HG02973 (cell line): ENCODE results near the gene CCT3.
"Not testable (repeated sequence)": the region's sequence is repeated elsewhere in the genome, so short reads cannot be mapped to it uniquely, and the experiment has no call there.

ENCODE experiments used
- ATAC-seq: cut with Tn5 transposase; IDR thresholded peaks from one replicate; pipeline ENCODE4 v1.9.1; 2021; ENCODE audit warnings: moderate library complexity; ENCODE audit not compliant: unreplicated experiment

The CCT3 gene

DNA sequence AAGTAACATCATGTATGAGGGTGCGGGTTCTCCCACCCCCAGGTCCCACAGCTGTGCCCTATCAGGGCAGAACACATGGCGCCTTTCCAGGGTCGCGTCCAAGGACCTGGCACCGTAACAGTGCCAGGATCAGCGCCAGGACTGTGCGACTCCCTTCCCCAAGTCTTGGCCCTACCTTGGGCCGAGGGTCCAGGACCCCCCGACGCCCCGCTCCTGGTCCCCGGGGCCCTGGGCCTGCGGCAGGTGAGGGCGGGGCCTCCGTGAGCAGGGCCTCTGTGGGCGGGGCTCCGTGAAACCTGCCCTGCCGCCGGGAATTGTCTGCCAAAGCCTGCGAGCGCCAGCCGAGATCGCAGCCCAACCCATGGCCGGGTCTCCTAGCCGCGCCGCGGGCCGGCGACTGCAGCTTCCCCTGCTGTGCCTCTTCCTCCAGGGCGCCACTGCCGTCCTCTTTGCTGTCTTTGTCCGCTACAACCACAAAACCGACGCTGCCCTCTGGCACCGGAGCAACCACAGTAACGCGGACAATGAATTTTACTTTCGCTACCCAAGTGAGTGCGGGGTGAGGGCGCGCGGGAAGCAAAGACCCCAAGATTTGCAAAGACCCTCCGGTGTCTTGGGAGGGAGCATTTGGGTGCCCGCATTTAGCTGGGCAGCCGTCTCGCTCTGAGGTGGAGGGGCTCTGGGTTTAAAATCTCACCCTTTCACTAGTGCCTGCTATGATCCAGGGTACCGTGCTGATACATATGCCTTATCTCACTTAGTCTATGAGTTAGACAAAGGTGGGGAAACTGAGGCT lies 31.0 kb upstream of the CCT3 start, which contains the start of gene RHBG:
RHBG (plus strand) TSS at position 323 of the 796 bp plus-strand sequence; CDS start at position 362, 39 bp downstream.
- ATAC-seq, result no peak

DNA sequence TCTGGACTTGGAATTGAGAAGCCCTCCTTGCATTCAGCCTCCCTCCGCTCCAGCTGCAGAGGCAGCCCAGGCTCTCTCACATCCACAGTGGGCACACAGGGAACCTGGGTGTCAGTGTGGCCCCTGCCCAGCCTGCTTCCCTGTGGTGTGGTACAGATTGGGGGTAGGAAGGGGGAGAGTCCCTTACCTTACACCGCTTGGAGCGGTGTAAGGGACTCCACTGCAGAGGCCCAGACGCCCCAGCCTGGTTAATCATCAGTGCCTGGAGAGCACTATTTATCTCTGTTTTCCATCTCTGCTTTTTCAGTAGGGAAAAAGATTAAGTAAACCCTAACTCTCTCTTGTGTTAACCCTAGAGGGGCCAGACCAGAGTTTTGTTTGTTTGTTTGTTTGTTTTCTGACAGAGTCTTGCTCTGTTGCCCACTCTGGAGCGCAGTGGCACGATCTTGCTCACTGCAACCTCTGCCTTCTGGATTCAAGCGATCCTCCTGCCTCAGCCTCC lies 30.1 kb upstream of the CCT3 start:
- ATAC-seq, result no peak

DNA sequence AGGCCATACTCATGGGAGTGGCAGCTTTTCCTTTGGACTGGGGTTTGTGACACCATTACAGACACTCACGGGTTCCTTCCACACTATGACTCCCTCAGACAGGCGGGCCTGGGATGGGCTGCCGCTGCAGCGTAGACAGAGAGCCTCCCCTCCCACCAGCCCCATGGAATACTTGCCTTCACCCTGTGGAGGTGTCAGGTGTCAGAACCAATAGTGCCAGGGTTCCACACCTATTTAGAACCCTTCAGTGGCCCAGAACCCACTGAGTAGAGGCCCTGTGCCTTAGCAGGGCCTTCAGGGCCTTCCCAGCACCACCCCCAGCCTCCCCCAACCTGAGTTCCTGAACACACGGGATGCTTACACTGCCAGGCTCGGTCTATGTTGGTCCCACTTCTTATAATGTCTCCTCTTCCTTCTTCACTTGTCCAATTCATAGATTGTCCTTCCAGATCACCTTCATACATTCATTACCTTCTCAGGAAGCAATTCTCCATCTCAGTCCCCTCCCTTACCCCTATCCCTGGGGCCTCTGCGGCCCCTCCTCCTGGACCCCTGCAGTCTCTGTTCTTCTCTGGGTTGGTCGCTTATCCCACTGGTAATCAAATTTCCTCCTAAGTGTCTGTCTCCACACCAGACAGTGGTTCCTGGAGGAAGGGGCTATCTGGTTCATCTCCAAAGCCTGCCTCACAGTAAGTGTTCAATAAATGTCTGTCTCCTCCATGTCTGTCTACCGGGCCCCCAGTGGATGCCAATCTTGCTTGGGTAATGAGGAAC lies 29.5 kb upstream of the CCT3 start:
- no peak for ATAC-seq

DNA sequence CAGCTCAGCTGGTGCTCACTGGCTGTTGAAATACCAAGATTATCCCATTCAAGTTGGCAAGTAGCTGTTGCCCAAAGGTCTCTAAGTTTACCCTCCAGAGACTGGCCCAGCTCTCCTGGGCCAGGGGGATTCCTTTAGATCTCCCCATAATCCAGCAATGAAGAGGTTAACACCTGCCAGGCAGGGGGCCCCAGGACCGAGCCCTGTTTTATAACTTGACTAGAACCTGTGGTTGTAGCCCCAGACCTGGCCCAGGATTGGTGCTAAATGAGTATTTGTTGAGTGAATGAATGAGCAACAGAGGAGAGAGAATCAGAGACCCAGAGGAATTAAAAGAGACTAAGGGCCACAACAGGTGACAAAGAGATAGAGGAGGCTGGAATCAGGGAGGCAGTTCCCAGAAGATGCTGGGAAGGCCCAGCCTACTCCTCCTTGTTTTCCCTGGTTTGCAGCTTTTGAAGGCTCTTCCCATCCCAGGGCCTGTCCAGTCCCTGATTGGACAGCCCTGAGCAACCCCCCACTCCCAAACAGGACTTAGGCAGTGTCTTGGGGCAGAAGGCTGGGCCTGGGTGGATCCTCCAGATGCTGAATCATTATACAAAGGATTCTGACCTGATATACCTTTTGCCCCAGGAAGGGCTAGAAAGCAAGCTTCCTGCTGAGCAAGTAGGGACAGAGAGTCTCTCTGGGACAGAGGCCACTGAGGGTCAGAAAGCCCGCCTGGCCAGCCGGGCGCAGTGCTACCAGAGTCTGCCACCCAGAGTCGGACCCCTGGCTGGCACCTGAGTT lies 28.5 kb upstream of the CCT3 start:
- ATAC-seq, result no peak

DNA sequence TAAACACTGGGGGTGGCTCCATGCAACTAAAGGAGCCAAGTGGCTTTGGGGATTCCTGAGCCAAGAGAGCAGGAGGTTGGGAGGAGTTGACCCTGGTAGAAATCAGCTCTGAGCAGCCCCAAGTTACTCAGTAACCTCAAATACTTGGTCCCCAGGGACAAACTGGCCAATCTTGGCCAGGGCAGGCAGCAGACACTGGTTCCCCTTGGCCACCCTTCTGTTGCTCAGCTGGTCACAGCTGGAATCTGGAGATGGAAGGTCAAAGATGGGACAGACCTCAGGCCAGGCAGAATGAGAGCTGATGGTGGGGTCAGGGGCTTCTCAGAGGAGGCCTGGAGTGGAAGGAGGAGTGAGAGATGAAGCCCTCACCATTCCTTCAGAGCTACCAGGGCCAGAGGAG lies 27.7 kb upstream of the CCT3 start:
- no peak for ATAC-seq

DNA sequence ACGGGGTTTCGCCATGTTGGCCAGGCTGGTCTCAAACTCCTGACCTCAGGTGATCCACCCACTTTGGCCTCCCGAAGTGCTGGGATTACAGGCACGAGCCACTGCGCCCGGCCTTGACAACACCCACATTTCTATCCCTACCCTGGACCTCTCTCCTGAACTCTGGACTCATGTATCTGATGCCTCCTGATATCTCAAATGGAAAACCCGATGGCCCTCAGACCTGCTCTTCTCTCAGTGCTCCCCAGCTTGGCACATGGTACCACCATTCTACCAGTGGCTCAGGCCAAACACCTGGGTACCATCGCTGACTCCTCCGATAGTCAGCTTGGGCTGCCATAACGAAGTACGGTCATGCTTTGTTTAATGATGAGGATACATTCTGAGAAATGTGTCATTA lies 22.4 kb upstream of the CCT3 start:
- ATAC-seq, result no peak

DNA sequence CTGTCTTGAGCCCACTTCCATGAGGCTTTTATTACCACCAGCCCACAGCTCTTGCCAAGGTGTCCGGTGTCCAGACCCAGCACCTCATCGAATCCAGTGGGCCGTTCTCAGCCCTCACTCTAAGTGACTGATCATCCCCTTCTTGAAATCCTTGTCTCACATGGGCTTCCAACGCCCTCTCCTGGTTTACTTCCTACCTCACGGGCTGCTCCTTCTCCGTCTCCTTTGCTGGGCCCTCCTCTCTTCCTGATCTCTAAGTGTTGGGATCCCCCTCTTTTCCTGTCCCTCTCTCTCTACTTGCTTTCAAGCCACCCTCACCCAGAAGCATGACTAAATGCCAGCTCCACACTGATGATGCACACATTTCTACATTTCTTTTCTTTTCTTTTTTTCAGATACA lies 21.9 kb upstream of the CCT3 start:
- ATAC-seq, result no peak

DNA sequence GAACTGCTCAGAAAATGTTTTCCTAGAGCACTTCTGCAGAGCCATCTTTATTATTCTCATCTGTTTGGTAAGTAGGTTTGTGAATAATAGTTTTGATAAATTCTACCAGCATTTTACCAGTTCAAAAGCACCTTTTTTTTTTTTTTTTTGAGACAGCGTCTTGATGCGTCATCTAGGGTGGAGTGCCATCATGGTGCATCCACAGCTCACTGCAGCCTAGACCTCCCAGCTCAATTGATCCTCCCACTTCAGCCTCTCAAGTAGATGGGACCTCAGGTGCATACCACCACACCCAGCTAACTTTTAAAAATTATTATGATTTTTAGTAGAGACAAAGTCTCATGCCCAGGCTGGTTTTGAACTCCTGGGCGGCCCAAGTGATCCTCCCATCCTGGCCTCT lies 21.2 kb upstream of the CCT3 start:
- no peak for ATAC-seq

DNA sequence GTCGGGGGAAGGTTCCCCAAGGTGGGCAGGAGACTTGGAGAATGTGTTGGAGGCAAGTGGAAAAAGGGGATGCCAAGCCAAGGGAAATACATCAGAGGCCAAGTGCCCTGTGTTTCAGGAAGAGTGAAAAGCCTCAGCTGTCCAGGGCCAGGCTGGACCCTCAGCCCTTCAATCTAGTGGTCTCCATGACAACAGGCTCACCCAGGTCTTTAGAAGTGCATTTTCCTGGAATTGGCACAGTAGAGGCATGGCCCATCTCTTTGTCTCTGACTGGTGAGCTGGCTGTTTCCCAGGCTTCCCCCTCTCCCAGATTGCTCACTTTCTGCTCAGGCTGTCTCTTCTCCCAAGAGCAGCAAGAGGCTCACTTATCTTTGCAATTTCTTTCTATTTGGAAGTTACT lies 20.5 kb upstream of the CCT3 start:
- no peak for ATAC-seq

DNA sequence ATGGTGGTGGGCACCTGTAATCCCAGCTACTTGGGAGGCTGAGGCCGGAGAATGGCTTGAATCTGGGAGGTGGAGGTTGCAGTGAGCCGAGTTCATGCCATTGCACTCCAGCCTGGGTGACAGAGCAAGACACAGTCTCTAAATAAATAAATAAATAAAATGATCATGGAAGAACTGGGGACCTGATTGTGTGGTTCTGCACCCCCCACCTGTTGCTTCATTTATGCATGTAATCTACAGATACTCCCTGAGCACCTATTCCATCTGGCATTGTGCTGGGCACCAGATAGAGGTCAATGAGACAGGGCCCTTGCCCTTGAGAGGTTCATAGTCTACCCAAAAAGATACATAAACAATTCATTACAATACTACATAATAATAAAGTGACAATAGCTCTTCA lies 19.9 kb upstream of the CCT3 start:
- ATAC-seq, result no peak

DNA sequence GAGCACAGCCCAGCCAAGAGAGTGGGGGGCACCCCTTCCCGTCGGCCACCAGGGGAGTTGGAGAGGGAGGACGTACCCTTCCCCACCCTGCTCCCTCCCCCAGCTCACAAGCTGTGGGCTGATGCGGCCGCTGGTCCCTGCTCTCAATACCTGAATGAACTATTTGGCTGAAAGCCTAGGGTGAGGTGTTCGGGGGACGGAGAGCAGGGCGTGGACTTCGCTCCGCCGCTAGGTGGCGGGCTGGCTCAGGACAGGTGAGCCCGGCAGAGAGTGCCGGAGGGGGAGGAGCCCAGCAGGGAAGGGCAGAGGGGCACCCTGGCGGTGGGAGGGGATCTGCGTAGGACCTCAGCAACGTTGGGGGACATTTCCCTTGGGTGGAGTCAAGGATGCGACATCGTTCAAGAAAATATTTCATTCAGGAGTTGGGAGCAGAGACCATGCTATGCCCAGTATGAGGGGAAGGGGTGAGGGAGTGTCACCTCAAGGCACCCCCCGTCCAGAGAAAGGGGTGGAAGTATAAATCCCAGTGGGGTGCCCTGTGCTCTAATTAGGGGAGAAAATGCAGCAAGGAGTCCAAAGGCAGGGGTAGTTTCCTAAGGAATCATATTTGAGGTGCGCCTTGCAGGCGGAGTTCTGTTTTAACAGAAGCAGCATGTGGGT lies 18.9 kb upstream of the CCT3 start:
- no peak for ATAC-seq

DNA sequence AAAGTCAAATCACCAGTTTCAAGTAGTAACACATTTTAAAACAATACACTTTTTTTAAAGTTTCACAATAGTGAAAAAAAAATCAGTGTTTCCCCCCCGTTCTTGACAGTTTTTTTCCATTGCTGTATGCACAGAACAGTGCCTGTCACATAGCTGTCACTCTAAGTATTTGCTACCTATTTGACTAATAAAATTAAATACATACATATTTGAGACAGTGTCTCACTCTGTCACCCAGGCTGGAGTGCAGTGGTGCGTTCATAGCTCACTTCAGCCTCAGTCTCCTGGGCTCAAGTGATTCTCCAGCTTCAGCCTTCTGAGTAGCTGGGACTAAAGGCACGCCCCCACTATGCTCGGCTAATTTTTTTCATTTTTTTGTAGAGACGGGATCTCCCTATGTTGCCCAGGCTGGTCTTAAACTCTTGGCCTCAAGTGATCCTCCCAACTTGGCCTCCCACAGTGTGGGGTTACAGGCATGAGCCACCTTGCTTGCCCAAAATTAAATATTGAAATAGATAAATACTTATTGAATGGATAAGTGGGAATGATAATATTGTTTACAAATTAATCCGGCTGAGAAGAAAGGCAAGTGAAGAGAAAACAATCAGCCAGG lies 18.3 kb upstream of the CCT3 start:
- no peak for ATAC-seq

DNA sequence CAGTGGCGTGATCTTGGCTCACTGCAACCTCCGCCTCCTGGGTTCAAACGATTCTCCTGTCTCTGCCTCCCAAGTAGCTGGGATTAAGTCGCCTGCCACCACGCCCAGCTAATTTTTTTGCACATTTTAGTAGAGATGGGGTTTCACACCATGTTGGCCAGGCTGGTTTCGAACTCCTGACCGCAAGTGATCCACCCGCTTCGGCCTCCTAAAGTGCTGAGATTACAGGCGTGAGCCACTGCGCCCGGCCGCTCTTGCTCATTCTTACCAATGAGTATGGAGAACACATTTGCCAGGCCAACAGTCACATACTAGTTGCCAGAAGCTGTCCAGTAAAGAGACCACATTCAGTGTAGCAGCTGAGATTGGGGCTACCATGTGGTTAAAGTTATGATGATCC lies 14.4 kb upstream of the CCT3 start:
- ATAC-seq, result not testable (repeated sequence)

DNA sequence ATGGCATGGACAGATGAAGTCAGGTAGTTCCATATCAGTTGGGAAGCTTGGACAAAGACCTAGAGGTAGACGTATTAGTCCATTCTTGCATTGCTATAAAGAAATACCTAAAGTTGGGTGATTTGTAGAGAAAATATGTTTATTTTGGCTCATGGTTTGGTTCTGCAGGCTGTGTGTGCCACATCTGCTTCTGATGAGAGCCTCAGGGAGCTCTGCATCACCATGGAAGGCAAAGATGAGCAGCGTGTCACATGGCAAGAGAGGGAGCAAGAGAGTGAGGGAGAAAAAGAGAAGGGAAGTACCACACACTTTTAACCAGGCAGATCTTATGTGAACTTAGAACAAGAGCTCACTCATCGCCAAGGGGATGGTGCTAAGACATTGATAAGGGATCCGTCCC lies 9.2 kb upstream of the CCT3 start:
- no peak for ATAC-seq

DNA sequence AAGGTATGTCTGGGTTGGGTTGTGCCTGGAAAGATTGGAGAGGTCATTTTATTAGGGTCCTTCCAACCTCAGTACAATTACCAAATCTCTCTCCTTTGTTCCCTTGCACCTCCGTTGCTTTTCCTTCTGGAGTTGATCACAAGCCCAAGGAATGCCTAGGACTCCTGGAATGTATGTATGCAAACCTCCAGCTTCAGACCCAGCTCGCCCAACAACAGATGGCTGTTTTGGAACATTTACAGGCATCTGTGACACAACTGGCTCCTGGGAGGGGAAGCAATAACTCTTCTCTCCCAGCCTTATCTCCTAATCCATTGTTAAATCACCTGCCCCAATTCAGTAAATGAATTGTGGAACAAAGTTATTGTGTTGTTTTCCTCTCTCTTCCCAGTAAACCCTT lies 8.5 kb upstream of the CCT3 start:
- ATAC-seq, result no peak

DNA sequence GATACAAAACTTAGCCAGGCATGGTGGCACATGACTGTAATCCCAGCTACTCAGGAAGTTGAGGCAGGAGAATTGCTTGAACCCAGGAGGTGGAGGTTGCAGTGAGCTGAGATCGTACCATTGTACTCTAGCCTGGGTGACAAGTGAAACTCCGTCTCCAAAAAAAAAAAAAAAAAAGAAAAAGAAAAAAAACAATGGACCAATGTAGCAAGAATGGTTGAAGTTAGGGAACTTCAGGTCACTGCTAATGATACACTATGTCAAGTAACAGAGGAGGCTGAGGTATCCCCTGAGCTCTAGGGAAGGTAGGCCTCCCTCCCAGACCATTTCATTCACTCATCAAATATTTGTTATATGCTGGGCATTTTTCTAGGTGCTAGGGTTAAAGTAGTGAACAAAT lies 7.9 kb upstream of the CCT3 start:
- ATAC-seq, result not testable (repeated sequence)

DNA sequence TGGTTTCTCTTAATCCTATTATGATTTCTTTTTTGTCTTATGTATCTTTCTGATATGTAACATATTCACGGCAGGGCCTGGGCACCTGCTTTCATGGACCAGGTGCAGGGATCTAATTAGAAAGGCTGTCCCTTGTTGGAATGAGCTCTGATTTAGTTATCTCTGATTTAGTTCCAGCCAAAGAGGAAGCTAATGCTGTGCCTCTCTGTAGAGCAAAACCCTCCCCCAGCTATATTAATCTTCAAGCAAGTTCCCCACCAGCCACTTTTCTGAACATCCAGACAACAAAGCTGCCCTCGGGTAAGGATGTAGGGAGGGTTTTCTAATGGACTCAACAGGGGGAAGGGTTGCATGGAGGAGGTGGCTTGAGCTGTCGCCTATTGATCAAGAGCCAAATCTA lies 6.3 kb upstream of the CCT3 start:
- no peak for ATAC-seq

DNA sequence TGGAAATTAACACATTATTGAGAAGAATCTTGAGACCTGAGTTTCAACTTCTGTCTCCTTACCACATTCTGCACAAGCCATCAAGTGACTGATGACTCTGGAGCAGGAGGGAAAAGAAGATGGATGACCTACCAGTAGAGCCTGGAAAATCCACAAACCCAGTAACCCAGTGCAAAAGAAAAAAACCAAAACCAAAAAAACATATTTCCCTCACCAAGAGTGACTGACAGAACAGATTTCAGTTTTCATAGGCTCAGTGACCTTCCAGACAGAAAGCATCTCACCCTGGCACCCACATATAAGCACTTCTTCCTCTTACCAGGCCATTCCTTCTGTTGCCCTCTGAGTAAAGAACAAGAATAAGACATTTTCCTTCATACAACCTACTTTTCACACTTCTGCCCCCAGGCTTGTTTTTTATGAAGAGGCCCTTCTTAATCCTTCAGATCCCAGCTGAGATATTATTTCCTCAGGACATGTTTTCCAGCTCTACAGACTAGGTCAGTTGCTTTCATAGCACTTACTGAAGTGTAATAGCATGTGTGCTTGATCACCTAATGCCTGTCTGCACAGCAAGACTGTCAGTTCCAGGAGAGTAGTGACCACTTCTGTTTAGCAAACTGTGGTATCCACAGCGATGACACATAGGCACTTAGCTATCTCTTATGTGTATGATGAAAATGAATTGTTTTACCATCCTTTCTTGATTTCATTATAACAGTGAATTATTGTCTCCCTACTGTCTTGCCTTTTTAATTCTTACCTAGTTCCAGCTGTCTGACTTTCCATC lies 4.3 kb upstream of the CCT3 start:
- no peak for ATAC-seq

DNA sequence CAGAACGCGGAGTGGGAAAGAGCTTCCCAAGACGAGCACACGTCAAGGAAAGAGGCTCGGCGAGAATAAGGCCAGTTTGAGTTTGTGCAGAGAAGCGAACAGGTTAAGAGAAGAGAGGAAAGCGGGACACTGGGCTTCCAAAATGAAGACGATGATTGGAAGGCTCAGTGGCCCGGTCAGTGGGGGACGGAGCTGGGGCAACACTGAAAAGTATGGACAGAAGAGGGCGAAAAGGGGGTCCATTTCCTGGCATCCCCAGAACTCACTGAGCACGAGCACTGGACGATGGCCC lies 258 bp downstream of the CCT3 start:
- ATAC-seq, result no peak
